ENCODE measurements around the gene MRGPRF.

MRGPRF gene

DNA sequence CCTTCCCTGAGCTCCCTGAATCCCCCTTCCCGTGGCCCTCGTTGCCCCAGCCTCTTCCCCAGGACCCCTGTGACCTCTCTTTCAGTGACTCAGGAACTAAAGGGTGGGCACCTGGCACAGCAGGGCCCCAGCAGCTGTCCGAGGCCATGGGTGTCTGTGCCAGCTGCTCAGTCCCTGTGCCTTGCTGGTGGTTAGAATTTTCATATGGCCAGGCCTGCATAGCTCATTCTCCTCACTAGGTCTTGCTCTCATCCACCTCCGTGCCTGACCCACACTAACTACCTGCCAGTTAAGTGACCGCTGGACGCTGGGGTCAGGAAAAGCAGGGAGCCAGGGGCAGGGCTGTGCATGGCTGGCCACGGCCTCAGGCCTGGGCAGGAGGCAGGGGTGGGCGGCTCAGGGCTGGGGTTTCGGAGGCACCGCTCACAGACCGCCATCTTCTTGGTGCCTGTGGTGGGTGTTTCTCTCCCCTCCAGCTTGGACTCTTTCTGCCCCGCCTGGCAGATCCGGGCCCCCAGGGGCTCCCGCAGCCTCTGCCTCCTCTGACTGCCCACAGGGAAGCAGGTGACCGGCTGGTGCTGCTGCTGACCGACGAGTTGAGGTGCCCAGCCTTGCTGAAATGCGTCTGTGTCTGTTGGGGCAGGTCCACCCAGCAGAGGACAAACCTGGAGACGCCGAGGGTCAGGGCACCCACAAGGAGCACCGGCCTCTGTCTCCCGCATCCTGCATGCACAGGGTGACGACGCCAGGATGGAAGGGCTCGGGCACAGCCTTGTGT is 52.6 kb downstream of the MRGPRF start:
- DNase-seq: no peak

GRCh38 chr11:68959465-68960293 is 53.4 kb downstream of the MRGPRF start:
- no peak for DNase-seq

GRCh38 chr11:68958211-68958610 is 54.8 kb downstream of the MRGPRF start:
- no peak for DNase-seq

GRCh38 chr11:68956547-68957254 is 56.3 kb downstream of the MRGPRF start:
- DNase-seq: no peak

- peak; percentile 13 to 43 for DNase-seq
These were observed 56.9 kb downstream of the MRGPRF start for GRCh38 chr11:68956142-68956541.

DNA sequence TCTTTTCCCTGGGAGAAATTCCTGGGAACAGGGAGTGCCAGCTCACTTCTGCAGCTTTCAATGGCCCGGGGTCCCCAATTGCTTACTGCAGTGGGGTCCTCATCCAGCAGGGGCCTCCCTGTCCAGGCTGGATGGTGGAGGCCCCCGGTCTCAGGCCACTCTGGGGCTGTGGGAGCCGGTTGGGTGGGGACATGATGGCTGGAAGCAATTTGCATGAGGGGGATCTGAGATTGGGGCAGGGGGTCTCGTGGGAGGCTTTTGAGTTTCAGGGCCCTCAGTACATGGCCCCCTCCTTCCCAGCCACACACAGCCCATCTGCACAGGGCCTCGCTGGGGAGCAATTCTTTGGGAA is 57.5 kb downstream of the MRGPRF start:
- DNase-seq: no peak

DNA sequence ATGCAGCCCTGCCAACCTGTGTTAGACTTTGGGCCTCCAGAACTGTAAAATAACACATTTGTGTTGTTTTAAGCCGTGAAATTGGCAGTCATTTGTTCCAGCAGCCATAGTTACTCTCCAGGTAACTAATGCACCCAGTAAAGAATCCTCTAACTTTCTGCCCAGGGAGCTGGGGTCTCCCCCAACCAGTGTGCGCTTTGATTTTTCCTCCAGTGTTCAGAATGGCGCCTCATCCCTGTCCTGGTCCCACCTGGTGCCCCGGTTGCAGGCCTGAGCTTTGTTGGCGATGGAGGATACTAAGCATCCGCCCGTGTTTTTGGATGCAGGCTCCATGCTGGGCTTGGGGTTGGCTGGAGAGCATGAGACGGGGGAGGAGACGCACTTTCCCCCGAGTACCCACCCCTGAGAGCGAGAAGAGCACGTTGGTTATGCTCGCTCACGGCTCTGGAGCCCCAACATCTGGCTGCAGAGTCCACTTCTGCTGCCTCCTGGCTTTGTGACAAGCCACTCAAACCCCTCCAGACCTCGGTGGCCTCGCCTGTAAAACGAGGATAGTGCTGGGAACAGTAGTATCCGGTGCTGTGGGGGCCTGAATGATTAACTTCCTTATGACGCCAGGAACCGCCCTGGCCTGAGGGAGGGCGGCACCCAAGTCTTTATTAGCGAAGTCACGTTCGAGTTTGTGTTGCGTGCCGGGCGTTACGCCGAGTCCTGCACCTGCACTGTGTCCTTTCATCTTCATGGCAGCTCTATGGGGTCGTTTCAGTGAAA is 58.0 kb downstream of the MRGPRF start:
- no peak for DNase-seq
